Measurements from ENCODE around the gene CDC42BPB.

DNA sequence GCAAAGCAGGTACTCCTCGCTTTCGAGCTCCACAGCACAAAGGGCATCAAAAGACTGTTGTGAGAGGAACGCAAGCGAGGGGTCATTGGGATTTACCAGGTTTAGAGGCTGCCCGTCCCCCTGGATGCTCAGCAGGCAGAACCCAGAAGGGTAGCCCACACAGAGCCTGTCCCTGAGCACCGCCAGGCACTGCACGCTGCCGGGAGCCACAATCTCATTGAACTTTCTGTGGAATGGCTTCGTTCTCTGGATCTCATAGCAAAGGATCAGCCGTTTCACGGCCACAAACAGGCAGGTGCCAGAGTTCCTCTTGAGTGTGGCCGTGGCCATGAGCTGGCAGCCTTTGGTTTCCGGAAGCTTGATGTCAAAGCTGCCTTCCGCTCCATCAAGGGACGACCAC is 113.4 kb downstream of the CDC42BPB start:
- TF ChIP-seq, protein P1, sequence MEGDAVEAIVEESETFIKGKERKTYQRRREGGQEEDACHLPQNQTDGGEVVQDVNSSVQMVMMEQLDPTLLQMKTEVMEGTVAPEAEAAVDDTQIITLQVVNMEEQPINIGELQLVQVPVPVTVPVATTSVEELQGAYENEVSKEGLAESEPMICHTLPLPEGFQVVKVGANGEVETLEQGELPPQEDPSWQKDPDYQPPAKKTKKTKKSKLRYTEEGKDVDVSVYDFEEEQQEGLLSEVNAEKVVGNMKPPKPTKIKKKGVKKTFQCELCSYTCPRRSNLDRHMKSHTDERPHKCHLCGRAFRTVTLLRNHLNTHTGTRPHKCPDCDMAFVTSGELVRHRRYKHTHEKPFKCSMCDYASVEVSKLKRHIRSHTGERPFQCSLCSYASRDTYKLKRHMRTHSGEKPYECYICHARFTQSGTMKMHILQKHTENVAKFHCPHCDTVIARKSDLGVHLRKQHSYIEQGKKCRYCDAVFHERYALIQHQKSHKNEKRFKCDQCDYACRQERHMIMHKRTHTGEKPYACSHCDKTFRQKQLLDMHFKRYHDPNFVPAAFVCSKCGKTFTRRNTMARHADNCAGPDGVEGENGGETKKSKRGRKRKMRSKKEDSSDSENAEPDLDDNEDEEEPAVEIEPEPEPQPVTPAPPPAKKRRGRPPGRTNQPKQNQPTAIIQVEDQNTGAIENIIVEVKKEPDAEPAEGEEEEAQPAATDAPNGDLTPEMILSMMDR (IDR thresholded peaks at IDR 0.05), result no peak
- TF ChIP-seq POLR2A (IDR thresholded peaks at IDR 0.05) (no peak), EP300 (IDR thresholded peaks at IDR 0.05) (no peak), POLR2AphosphoS5 (IDR thresholded peaks at IDR 0.05) (no peak)

Measured in upper lobe of left lung (tissue), 4 donors.